Nephron progenitor cell (in vitro differentiated cells): ENCODE measurements around the gene ALG1.

Source experiments
- DNase-seq: peaks from one replicate; pipeline ENCODE4 v3.0.0; 2021
- H3K27ac Mint-ChIP-seq: 2 replicates; pipeline ENCODE4 v1.8.0; 2021; ENCODE audit warnings: mild to moderate bottlenecking, moderate library complexity, mixed read lengths
- H3K27me3 Mint-ChIP-seq: 2 replicates; pipeline ENCODE4 v1.8.0; 2021; ENCODE audit warnings: mild to moderate bottlenecking, low read depth, mixed read lengths; ENCODE audit not compliant: poor library complexity
- H3K36me3 Mint-ChIP-seq: 2 replicates; pipeline ENCODE4 v1.8.0; 2021; ENCODE audit warnings: low read depth, mixed read lengths
- H3K4me1 Mint-ChIP-seq: 2 replicates; pipeline ENCODE4 v1.8.0; 2021; ENCODE audit warnings: mixed read lengths
- H3K4me3 Mint-ChIP-seq: 2 replicates; pipeline ENCODE4 v1.8.0; 2021; ENCODE audit warnings: mild to moderate bottlenecking, moderate library complexity, mixed read lengths
- H3K9me3 Mint-ChIP-seq: 2 replicates; pipeline ENCODE4 v1.8.0; 2021; ENCODE audit warnings: mild to moderate bottlenecking, moderate library complexity, mixed read lengths
- CTCF ChIP-seq: fragments of 200-600 bp; sonication (generic); IDR thresholded peaks from 2 replicates; pipeline ENCODE4 v1.5.0; 2021; ENCODE audit warnings: antibody characterized with exemption

Gene ALG1

DNA sequence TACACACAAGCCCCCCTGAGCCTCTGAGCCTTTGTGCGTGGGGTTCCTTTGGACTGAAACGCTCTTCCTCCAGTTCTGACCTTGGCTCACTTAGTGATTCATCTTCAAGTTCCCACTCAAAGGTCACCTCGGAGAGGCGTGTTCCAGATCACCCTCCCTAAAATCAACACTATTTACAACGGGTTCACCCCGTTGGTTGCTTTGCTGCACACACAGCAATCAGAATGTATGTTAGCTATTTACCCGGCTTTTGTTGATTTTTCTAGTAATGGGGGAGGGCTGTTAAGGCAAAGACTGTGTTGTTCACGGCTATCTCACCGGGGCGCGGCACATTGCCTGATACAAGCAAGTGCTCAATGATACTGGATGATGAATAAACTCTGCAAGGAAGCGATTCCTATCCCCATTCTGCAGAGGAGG lies 38.9 kb upstream of the ALG1 start:
- Mint-ChIP-seq H3K27ac (no peak overlapping the region), H3K9me3 (no peaks in the 10 kb centered on the region), H3K36me3 (no peaks in the 10 kb centered on the region), H3K27me3 (peaks cover 14% of the 10 kb centered on the region), H3K4me3 (peak overlapping the region; percentile 90), H3K4me1 (peaks cover 30% of the 10 kb centered on the region)
- no peak for DNase-seq
- TF ChIP-seq CTCF = no peak

DNA sequence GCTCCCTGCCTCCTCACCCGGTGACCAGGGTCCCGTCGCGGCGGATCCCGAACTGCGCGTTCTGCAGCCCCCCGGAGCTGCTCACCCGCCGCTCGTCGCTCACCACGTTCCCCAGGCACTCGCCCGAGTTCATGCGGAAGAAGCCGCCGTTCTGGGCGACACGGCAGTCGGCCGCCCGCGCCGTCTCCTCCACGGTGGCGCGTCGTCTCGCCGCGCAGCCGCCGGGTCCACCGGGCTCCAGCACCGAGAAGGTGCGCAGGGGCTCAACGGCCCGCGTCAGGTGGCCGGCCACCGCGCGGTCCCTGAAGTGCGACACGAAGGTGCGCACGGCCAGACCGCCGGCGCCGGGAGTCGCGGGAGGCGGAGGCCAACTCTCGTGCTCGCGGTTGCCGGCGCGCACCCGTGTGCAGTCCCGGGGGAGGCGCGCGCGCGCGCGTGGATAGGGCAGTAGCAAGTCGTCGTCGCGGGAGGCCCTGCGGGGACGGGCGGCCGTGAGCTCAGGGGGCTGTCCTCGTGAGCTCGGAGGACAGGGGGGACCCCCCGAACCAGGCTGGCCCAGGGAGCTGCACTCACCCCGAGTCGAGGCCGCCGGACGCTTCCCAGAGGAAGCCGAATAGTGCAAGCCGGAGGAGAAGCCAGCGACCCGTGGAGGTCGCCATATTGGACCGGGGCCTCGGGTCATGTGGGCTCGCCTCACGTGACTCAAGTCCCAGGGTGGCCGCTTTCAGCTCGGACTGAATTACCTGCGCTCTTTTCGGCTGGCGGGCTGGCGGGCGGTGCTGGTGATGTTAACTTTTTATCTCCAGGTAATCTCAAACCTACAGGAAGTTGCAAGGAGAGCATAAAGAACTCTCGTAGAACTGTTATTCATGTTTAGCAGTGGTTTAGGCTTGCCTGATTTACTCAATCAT lies 38.1 kb upstream of the ALG1 start, which contains the start of gene NAGPA:
NAGPA (minus strand) TSS at position 680 of the 911 bp plus-strand sequence; CDS start at position 659, 21 bp downstream.
- TF ChIP-seq CTCF = no peak
- peaks cover 18% of the 10 kb centered on the region for H3K27me3 Mint-ChIP-seq
- no peaks in the 10 kb centered on the region for H3K9me3 Mint-ChIP-seq
- DNase-seq = peak; percentile 85
- H3K36me3 Mint-ChIP-seq = no peaks in the 10 kb centered on the region
- H3K4me1 Mint-ChIP-seq = peaks cover 30% of the 10 kb centered on the region
- H3K27ac Mint-ChIP-seq = no peak within 1 kb of the TSS
- H3K4me3 Mint-ChIP-seq = peak within 1 kb of the TSS; percentile 90

GRCh38 chr16:5034167-5034523 lies 37.5 kb upstream of the ALG1 start:
- no peak for DNase-seq
- peak overlapping the region; percentile 90 for H3K4me3 Mint-ChIP-seq

GRCh38 chr16:5035909-5036227 lies 35.8 kb upstream of the ALG1 start:
- H3K4me3 Mint-ChIP-seq = peak overlapping the region; percentile 44
- H3K4me1 Mint-ChIP-seq = peaks cover 36% of the 10 kb centered on the region
- no peak for DNase-seq
- H3K27me3 Mint-ChIP-seq = peaks cover 31% of the 10 kb centered on the region
- TF ChIP-seq CTCF = no peak
- H3K9me3 Mint-ChIP-seq = no peaks in the 10 kb centered on the region
- no peaks in the 10 kb centered on the region for H3K36me3 Mint-ChIP-seq
- H3K27ac Mint-ChIP-seq = no peak overlapping the region

More at GRCh38 chr16:5034167-5034523, 37.5 kb upstream of the ALG1 start:
- peaks cover 30% of the 10 kb centered on the region for H3K4me1 Mint-ChIP-seq
- no peaks in the 10 kb centered on the region for H3K9me3 Mint-ChIP-seq
- no peak overlapping the region for H3K27ac Mint-ChIP-seq
- H3K27me3 Mint-ChIP-seq = peaks cover 21% of the 10 kb centered on the region
- H3K36me3 Mint-ChIP-seq = no peaks in the 10 kb centered on the region
- no peak for TF ChIP-seq CTCF

DNA sequence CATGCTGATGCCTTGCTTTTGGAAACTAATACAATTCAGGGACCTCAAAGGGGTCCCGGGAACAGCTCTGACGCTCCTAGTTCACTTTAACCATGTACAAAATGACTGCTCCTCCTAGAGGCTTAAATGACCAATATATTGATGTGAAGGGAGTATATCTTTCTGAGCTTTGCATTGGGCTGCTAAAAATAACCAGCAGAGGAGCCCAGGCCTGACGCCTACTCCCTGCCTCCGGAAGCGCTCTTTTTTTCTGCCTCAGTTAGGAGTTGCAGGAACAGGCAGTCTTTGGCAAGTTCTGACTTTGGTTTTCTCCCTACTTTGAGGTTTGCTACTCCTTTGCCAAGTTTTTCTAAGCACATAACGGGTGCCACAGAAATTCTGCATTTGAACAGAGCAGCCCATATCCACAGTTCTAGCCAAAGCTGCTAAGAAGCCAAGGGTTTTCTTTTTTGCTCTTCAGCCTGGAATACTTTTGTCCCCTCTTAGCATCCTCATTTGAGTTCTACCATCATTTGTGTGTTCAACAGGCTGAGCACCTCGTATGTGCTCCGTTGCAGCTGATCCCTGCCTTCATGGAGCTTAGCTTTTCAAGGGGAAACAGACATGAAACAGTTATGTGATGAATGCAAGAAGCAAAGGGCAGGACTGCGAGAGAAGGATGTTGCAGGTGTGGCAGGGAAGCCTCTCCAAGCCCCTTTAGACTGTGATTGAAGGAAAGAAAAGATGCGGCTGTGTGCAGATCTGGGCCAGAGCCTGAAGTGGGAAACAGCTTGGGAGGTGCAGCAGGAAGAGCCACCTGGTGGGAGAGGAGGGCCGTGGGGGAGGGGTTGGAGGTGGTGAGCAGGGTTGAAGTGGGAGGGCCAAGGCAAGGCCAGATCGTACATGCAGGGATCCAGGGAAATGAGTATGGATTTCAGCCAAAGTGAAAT lies 35.2 kb upstream of the ALG1 start:
- H3K36me3 Mint-ChIP-seq = no peaks in the 10 kb centered on the region
- H3K9me3 Mint-ChIP-seq = no peaks in the 10 kb centered on the region
- H3K4me3 Mint-ChIP-seq = no peak overlapping the region
- no peak for TF ChIP-seq CTCF
- peaks cover 43% of the 10 kb centered on the region for H3K4me1 Mint-ChIP-seq
- H3K27me3 Mint-ChIP-seq = peaks cover 32% of the 10 kb centered on the region
- no peak overlapping the region for H3K27ac Mint-ChIP-seq
- DNase-seq = no peak
